SK-N-MC (cell line): ENCODE measurements around the gene CENPQ.
"Not testable (repeated sequence)": the region's sequence is repeated elsewhere in the genome, so short reads cannot be mapped to it uniquely, and the experiment has no call there.

ENCODE experiments used
- EZH2 ChIP-seq: fragments of 200-600 bp; sonication (generic); IDR thresholded peaks from one replicate; pipeline ENCODE4 v1.6.1; 2017; ENCODE audit warnings: antibody characterized with exemption
- FOXP2 ChIP-seq: optimal IDR thresholded peaks from 2 replicates; pipeline ENCODE3; 2011; ENCODE audit warnings: mild to moderate bottlenecking, moderate library complexity; ENCODE audit not compliant: insufficient read depth; ENCODE audit errors: extremely low read length, control extremely low read depth
- POLR2AphosphoS5 ChIP-seq: IDR thresholded peaks from 2 replicates; pipeline ENCODE4 v1.6.1; 2012; ENCODE audit warnings: mild to moderate bottlenecking, low read depth, low read length, borderline replicate concordance

GRCh38 chr6:49476564-49476963, 13.4 kb downstream of the CENPQ start:
- not testable (repeated sequence) for TF ChIP-seq EZH2, POLR2AphosphoS5, FOXP2
